HepG2 (cell line): Measurements from ENCODE around the gene FAM13B.

Source experiments
- BHLHE40 ChIP-seq: IDR thresholded peaks from 2 replicates; pipeline ENCODE4 v1.6.1; 2011; ENCODE audit warnings: low read length, improper control_type of control experiment
- CTCF ChIP-seq: sonication (generic); formaldehyde crosslinking; IDR thresholded peaks from 2 replicates; pipeline ENCODE4 v1.5.0; 2020; ENCODE audit warnings: mild to moderate bottlenecking, missing genetic modification reagents, moderate library complexity
- EZH2 ChIP-seq: conservative IDR thresholded peaks from 2 replicates; pipeline ENCODE4 v1.6.1; 2012; ENCODE audit warnings: mild to moderate bottlenecking, low read depth, low read length, moderate library complexity
- GRHL1 ChIP-seq: sonication (generic); formaldehyde crosslinking; conservative IDR thresholded peaks from 2 replicates; pipeline ENCODE4 v1.8.0; 2022; ENCODE audit warnings: missing genetic modification reagents
- HDAC2 ChIP-seq: sonication (generic); formaldehyde crosslinking; IDR thresholded peaks from 2 replicates; pipeline ENCODE4 v1.4.0; 2020; ENCODE audit warnings: missing genetic modification reagents
- MAX ChIP-seq: IDR thresholded peaks from 2 replicates; pipeline ENCODE4 v1.6.1; 2012; ENCODE audit warnings: inconsistent platforms
- NR3C1 ChIP-seq: sonication (generic); formaldehyde crosslinking; IDR thresholded peaks from 2 replicates; pipeline ENCODE4 v1.4.0; 2020; ENCODE audit warnings: missing genetic modification reagents
- POLR2A ChIP-seq, 2 experiments: IDR thresholded peaks; 2 replicates each; pipeline ENCODE4 v1.6.1; 2011; ENCODE audit warnings: low read depth in 2 of 2, low read length in 2 of 2, mild to moderate bottlenecking in 1 of 2, moderate library complexity in 1 of 2; ENCODE audit not compliant: insufficient read depth in 1 of 2
- RARG ChIP-seq: sonication (generic); formaldehyde crosslinking; IDR thresholded peaks from 2 replicates; pipeline ENCODE4 v1.4.0; 2020; ENCODE audit warnings: low read depth, mild to moderate bottlenecking, missing genetic modification reagents
- TGIF2 ChIP-seq: IDR thresholded peaks from 2 replicates; pipeline ENCODE4 v1.6.1; 2016; ENCODE audit warnings: control low read depth, missing compliant biosample characterization
- ZFP41 ChIP-seq: sonication (generic); formaldehyde crosslinking; IDR thresholded peaks from 2 replicates; pipeline ENCODE4 v1.4.0; 2020; ENCODE audit warnings: mild to moderate bottlenecking, missing genetic modification reagents, borderline replicate concordance
- ZNF143 ChIP-seq: sonication (generic); formaldehyde crosslinking; IDR thresholded peaks from 2 replicates; pipeline ENCODE4 v1.4.0; 2020; ENCODE audit warnings: missing genetic modification reagents
- ZNF512B ChIP-seq: sonication (generic); formaldehyde crosslinking; IDR thresholded peaks from 2 replicates; pipeline ENCODE4 v1.5.1; 2020; ENCODE audit warnings: missing genetic modification reagents, mild to moderate bottlenecking, borderline replicate concordance

- TF ChIP-seq EZH2 (no peak), RARG (CRISPR knock-in tag) (no peak), CTCF (CRISPR knock-in tag) (no peak), ZNF512B (CRISPR knock-in tag) (no peak), TGIF2 (no peak), NR3C1 (no peak), MAX (no peak), POLR2A (IDR thresholded peaks at IDR 0.05; ENCODE audit: insufficient read depth in 1 of 2, low read depth in 2 of 2, low read length in 2 of 2) (no peak), ZFP41 (CRISPR knock-in tag) (no peak), BHLHE40 (no peak), GRHL1 (no peak), HDAC2 (CRISPR knock-in tag) (no peak), ZNF143 (CRISPR knock-in tag) (no peak)
Observed at GRCh38 chr5:137888466-137888862, 144.4 kb downstream of the FAM13B start.
